Uterus (tissue), 4 donors: ENCODE results near the gene STK25. TPM values are rescaled to one million over a fixed set of nuclear protein-coding genes. Genes with fewer than 3 reads are reported as not detected.

ENCODE experiments used
- DNase-seq, 2 donors: peaks; one replicate each; pipeline ENCODE4 v3.0.0-alpha.2; 2019 to 2020
- H3K27ac ChIP-seq, 2 donors: fragments of 200-600 bp; sonication (generic); 1 replicate in 1 of 2; 2 replicates in 1 of 2; pipeline ENCODE4 v1.5.1; 2016 to 2018
- H3K27me3 ChIP-seq, 2 donors: fragments of 200-600 bp; sonication (generic); one replicate each; pipeline ENCODE4 v1.5.1; 2018 to 2019; ENCODE audit warnings: control low read depth in 1 of 2
- H3K36me3 ChIP-seq, 2 donors: fragments of 200-600 bp; sonication (generic); one replicate each; pipeline ENCODE4 v1.5.1; 2019; ENCODE audit warnings: control low read depth in 1 of 2
- H3K4me1 ChIP-seq, 2 donors: fragments of 200-600 bp; sonication (generic); one replicate each; pipeline ENCODE4 v1.5.1; 2018 to 2019; ENCODE audit warnings: control low read depth in 1 of 2
- H3K4me3 ChIP-seq, 2 donors: fragments of 200-600 bp; sonication (generic); 1 replicate in 1 of 2; 2 replicates in 1 of 2; pipeline ENCODE4 v1.5.1; 2018 to 2019; ENCODE audit warnings: mild to moderate bottlenecking in 1 of 2
- H3K9me3 ChIP-seq, 2 donors: fragments of 200-600 bp; sonication (generic); one replicate each; pipeline ENCODE4 v1.5.1; 2019; ENCODE audit warnings: control low read depth in 1 of 2
- CTCF ChIP-seq, 4 experiments: fragments of 200-600 bp in 2 of 4; fragments of 450-650 bp in 2 of 4; sonication (generic) in 2 of 4; IDR thresholded peaks; one replicate each; pipeline ENCODE4 v1.5.1; 2016 to 2019; ENCODE audit warnings: antibody characterized with exemption in 4 of 4, mild to moderate bottlenecking in 2 of 4, moderate library complexity in 1 of 4
- POLR2A ChIP-seq, 2 donors: fragments of 450-650 bp; IDR thresholded peaks; one replicate each; pipeline ENCODE4 v1.6.1; 2016; ENCODE audit warnings: antibody characterized with exemption in 2 of 2, mild to moderate bottlenecking in 1 of 2, moderate library complexity in 1 of 2
- intact Hi-C: fragments of 100-400 bp; cut with DNase I; formaldehyde crosslinking; loops from one replicate; pipeline ENCODE4 v1.15.1; 2023; ENCODE audit warnings: low total_unique reads
- total RNA-seq, 4 donors: library from RNA; depleted of rRNA in 3 of 4; stranded (reverse); fragments of >200 nt in 3 of 4; gene quantifications; one replicate each; pipeline versions ENCODE4 v1.1.0 to v1.2.4, GENCODE V29; 2014 to 2023
- donor health status: DM: yes; HTN: yes; CAD: no.

Gene STK25
- total RNA-seq, 4 donors from 2014 or later, result 77.6 to 191 (median 165) TPM

DNA sequence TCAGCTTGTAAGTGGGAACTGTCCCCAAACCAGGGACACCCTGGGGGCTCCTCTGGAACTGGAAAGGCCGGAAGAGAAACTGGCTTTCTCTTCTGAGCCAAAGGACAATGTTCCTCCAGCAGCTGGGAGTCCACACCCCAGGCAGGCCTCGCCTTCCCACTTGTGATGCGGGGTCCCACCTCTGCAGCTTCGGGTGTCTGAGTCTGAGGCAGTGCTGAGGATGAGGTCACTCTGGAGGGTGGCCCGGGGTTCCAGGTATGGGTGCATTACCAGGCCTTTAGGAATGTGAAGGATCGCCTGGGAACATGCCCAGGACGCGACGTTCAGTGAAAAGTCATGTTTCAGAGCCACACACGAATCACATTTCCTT is 32.0 kb upstream of the STK25 start:
- H3K4me3 ChIP-seq, result peak overlapping the region; percentile 10 to 35
- no peaks in the 10 kb centered on the region for H3K36me3 ChIP-seq
- intact Hi-C loops, result no loop called here
- no peaks in the 10 kb centered on the region for H3K27me3 ChIP-seq
- H3K4me1 ChIP-seq, result peaks cover 0 to 7% of the 10 kb centered on the region in 2 donors
- no peak for DNase-seq
- no peak for TF ChIP-seq POLR2A (IDR thresholded peaks at IDR 0.05)
- TF ChIP-seq CTCF (IDR thresholded peaks at IDR 0.05), result no peak
- no peaks in the 10 kb centered on the region for H3K9me3 ChIP-seq
- peak overlapping the region in 1 of 2 donors; percentile 66 for H3K27ac ChIP-seq

- no peak for DNase-seq
- Histone ChIP-seq H3K4me1 (peaks cover 0 to 7% of the 10 kb centered on the region in 2 donors), H3K4me3 (no peak overlapping the region), H3K9me3 (no peaks in the 10 kb centered on the region), H3K27me3 (no peaks in the 10 kb centered on the region), H3K36me3 (no peaks in the 10 kb centered on the region), H3K27ac (peak overlapping the region in 1 of 2 donors; percentile 9)
- TF ChIP-seq POLR2A (IDR thresholded peaks at IDR 0.05), result no peak
- no peak for TF ChIP-seq CTCF (IDR thresholded peaks at IDR 0.05)
- intact Hi-C loops, result no loop called here
Measured at GRCh38 chr2:241539616-241540374, 31.4 kb upstream of the STK25 start.

- Histone ChIP-seq H3K4me1 (peaks cover 0 to 7% of the 10 kb centered on the region in 2 donors), H3K9me3 (no peaks in the 10 kb centered on the region), H3K27ac (no peak overlapping the region), H3K36me3 (no peaks in the 10 kb centered on the region), H3K27me3 (no peaks in the 10 kb centered on the region), H3K4me3 (no peak overlapping the region)
- DNase-seq, result no peak
- intact Hi-C loops, result no loop called here
- TF ChIP-seq CTCF (IDR thresholded peaks at IDR 0.05), result no peak
- no peak for TF ChIP-seq POLR2A (IDR thresholded peaks at IDR 0.05)
Measured at GRCh38 chr2:241538838-241539615, 30.6 kb upstream of the STK25 start.

- Histone ChIP-seq H3K27me3 (no peaks in the 10 kb centered on the region), H3K9me3 (no peaks in the 10 kb centered on the region), H3K4me3 (no peak overlapping the region), H3K4me1 (no peaks in the 10 kb centered on the region), H3K27ac (no peak overlapping the region), H3K36me3 (no peaks in the 10 kb centered on the region)
- intact Hi-C loops, result no loop called here
- DNase-seq, result no peak
- TF ChIP-seq CTCF (IDR thresholded peaks at IDR 0.05) (no peak), POLR2A (IDR thresholded peaks at IDR 0.05) (no peak)
Measured at GRCh38 chr2:241535871-241536655, 27.7 kb upstream of the STK25 start.
